Measurements from ENCODE around the gene MRPL30.

GRCh38 chr2:99150706-99151105 lies 30.3 kb upstream of the MRPL30 start:
- TF ChIP-seq, protein P1, sequence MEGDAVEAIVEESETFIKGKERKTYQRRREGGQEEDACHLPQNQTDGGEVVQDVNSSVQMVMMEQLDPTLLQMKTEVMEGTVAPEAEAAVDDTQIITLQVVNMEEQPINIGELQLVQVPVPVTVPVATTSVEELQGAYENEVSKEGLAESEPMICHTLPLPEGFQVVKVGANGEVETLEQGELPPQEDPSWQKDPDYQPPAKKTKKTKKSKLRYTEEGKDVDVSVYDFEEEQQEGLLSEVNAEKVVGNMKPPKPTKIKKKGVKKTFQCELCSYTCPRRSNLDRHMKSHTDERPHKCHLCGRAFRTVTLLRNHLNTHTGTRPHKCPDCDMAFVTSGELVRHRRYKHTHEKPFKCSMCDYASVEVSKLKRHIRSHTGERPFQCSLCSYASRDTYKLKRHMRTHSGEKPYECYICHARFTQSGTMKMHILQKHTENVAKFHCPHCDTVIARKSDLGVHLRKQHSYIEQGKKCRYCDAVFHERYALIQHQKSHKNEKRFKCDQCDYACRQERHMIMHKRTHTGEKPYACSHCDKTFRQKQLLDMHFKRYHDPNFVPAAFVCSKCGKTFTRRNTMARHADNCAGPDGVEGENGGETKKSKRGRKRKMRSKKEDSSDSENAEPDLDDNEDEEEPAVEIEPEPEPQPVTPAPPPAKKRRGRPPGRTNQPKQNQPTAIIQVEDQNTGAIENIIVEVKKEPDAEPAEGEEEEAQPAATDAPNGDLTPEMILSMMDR (IDR thresholded peaks at IDR 0.05; ENCODE audit: low read depth, low read length) = no peak
- no peak for TF ChIP-seq POLR2A (IDR thresholded peaks at IDR 0.05; ENCODE audit: extremely low read depth, insufficient read length)
- TF ChIP-seq MAX (IDR thresholded peaks at IDR 0.05; ENCODE audit: low read depth, low read length) = no peak
- no peak for TF ChIP-seq MYC (IDR thresholded peaks at IDR 0.05; ENCODE audit: low read depth, low read length)

All from NB4 (cell line).